IMR-90 (cell line): ENCODE measurements around the gene ERGIC1. TPM values are rescaled to one million over a fixed set of nuclear protein-coding genes. Genes with fewer than 3 reads are reported as not detected.
A peak's percentile ranks its signal among the peaks of the same experiment; 100 is the strongest.

Experiments
- ATAC-seq: fragments of 200-7000 bp; cut with Tn5 transposase; 2 replicates; pipeline ENCODE4 v1.9.1; 2020; ENCODE audit warnings: low read depth, mild to moderate bottlenecking, moderate library complexity
- BruUV-seq: library from RNA; stranded (reverse); fragments of 400-500 nt; replicated peaks from 2 replicates; lab custom pipeline; 2021; lab: Mats Ljungman, UMichigan
- CTCF ChIA-PET: fragments of 300-600 bp; formaldehyde crosslinking; extraction: SDS; loops from one replicate; lab custom pipeline; 2021; ENCODE audit warnings: antibody characterized with exemption; lab: Yijun Ruan, JAX
- POLR2A ChIA-PET: fragments of 300-600 bp; sonication (Branson Sonifier 250); formaldehyde crosslinking; loops from one replicate; lab custom pipeline; 2022; ENCODE audit warnings: antibody characterized with exemption; ENCODE audit not compliant: unreplicated experiment; lab: Charles Lee
- DNase-seq: peaks from one replicate; pipeline ENCODE4 v3.0.0; 2013
- H2AFZ ChIP-seq: replicated peaks from 2 replicates; pipeline ENCODE3; 2013; ENCODE audit warnings: low read length, mild to moderate bottlenecking; ENCODE audit not compliant: poor library complexity
- H2AK5ac ChIP-seq: 2 replicates; pipeline ENCODE4 v1.6.1; 2013; ENCODE audit warnings: low read depth, low read length, inconsistent platforms
- H2AK9ac ChIP-seq: replicated peaks from 2 replicates; pipeline ENCODE3; 2013; ENCODE audit warnings: mild to moderate bottlenecking, low read depth, low read length, moderate library complexity; ENCODE audit not compliant: poor library complexity
- H2BK120ac ChIP-seq: 2 replicates; pipeline ENCODE4 v1.6.1; 2013; ENCODE audit warnings: low read depth, low read length, inconsistent platforms
- H2BK15ac ChIP-seq: 3 replicates; pipeline ENCODE4 v1.6.1; 2013; ENCODE audit warnings: low read depth, low read length, inconsistent platforms
- H2BK20ac ChIP-seq: 2 replicates; pipeline ENCODE4 v1.6.1; 2013; ENCODE audit warnings: low read depth, mild to moderate bottlenecking, inconsistent platforms, low read length, moderate library complexity
- H2BK5ac ChIP-seq: 2 replicates; pipeline ENCODE4 v1.6.1; 2013; ENCODE audit warnings: mild to moderate bottlenecking, low read depth, low read length, inconsistent platforms; ENCODE audit not compliant: poor library complexity, severe bottlenecking
- H3K14ac ChIP-seq: replicated peaks from 2 replicates; pipeline ENCODE4 v1.6.1; 2013; ENCODE audit warnings: low read depth, low read length, inconsistent platforms
- H3K18ac ChIP-seq: 2 replicates; pipeline ENCODE4 v1.6.1; 2013; ENCODE audit warnings: low read depth, low read length, control low read depth
- H3K23ac ChIP-seq: 2 replicates; pipeline ENCODE4 v1.6.1; 2013; ENCODE audit warnings: low read depth, low read length, inconsistent platforms
- H3K27ac ChIP-seq: 2 replicates; pipeline ENCODE4 v1.5.1; 2013; ENCODE audit warnings: mild to moderate bottlenecking, control low read depth, low read length; ENCODE audit not compliant: insufficient read depth
- H3K27me3 ChIP-seq: 2 replicates; pipeline ENCODE4 v1.6.1; 2013; ENCODE audit warnings: low read length; ENCODE audit not compliant: control insufficient read depth, insufficient read depth
- H3K36me3 ChIP-seq: 2 replicates; pipeline ENCODE4 v1.6.1; 2013; ENCODE audit warnings: low read length, mixed read lengths; ENCODE audit not compliant: control insufficient read depth, insufficient read depth
- H3K4ac ChIP-seq: 2 replicates; pipeline ENCODE4 v1.6.1; 2013; ENCODE audit warnings: low read depth, low read length, inconsistent platforms
- H3K4me1 ChIP-seq: 2 replicates; pipeline ENCODE4 v1.6.1; 2013; ENCODE audit warnings: low read length, mixed read lengths; ENCODE audit not compliant: control insufficient read depth, insufficient read depth
- H3K4me2 ChIP-seq: 2 replicates; pipeline ENCODE4 v1.6.1; 2013; ENCODE audit warnings: low read depth, mild to moderate bottlenecking, control low read depth, low read length, moderate library complexity
- H3K4me3 ChIP-seq: 2 replicates; pipeline ENCODE4 v1.5.1; 2013; ENCODE audit warnings: low read depth, mild to moderate bottlenecking, control low read depth, low read length, moderate library complexity; ENCODE audit not compliant: insufficient read depth
- H3K56ac ChIP-seq: 2 replicates; pipeline ENCODE4 v1.6.1; 2013; ENCODE audit warnings: low read length, inconsistent platforms; ENCODE audit not compliant: insufficient read depth; ENCODE audit errors: extremely low read depth
- H3K79me1 ChIP-seq, 2 experiments: 2 replicates each; pipeline ENCODE4 v1.6.1; 2013; ENCODE audit warnings: low read length in 2 of 2, inconsistent platforms in 1 of 2, low read depth in 1 of 2
- H3K9ac ChIP-seq: 2 replicates; pipeline ENCODE4 v1.6.1; 2013; ENCODE audit warnings: low read depth, low read length, control low read depth
- H3K9me1 ChIP-seq: 2 replicates; pipeline ENCODE4 v1.6.1; 2013; ENCODE audit warnings: low read length, inconsistent platforms; ENCODE audit not compliant: insufficient read depth
- H3K9me3 ChIP-seq: 2 replicates; pipeline ENCODE4 v1.6.1; 2013; ENCODE audit warnings: low read length; ENCODE audit not compliant: control insufficient read depth, insufficient read depth
- H4K20me1 ChIP-seq: 2 replicates; pipeline ENCODE4 v1.6.1; 2013; ENCODE audit warnings: low read length, inconsistent platforms; ENCODE audit not compliant: insufficient read depth
- H4K5ac ChIP-seq: 2 replicates; pipeline ENCODE4 v1.6.1; 2013; ENCODE audit warnings: mild to moderate bottlenecking, low read depth, low read length, control low read depth
- H4K8ac ChIP-seq, 2 experiments: 2 replicates each; pipeline ENCODE4 v1.6.1; 2013; ENCODE audit warnings: low read depth in 2 of 2, low read length in 2 of 2, control low read depth in 1 of 2, inconsistent platforms in 1 of 2
- H4K91ac ChIP-seq: 2 replicates; pipeline ENCODE4 v1.6.1; 2013; ENCODE audit warnings: low read depth, low read length, inconsistent platforms; ENCODE audit not compliant: insufficient read depth
- CEBPB ChIP-seq: IDR thresholded peaks from 2 replicates; pipeline ENCODE4 v1.6.1; 2012; ENCODE audit warnings: low read depth, low read length, improper control_type of control experiment
- CHD1 ChIP-seq: IDR thresholded peaks from 2 replicates; pipeline ENCODE4 v1.6.1; 2012; ENCODE audit warnings: low read depth, low read length, improper control_type of control experiment
- RCOR1 ChIP-seq: IDR thresholded peaks from 2 replicates; pipeline ENCODE4 v1.6.1; 2012; ENCODE audit warnings: mild to moderate bottlenecking, low read length, improper control_type of control experiment; ENCODE audit not compliant: insufficient replicate concordance
- WGBS, 2 experiments: methylation state at CpG; one replicate each; pipeline versions ENCODE4 v1.1.5 to v1.1.7; 2013; ENCODE audit warnings: missing lambda C conversion rate in 2 of 2; ENCODE audit not compliant: insufficient read length in 1 of 2; ENCODE audit errors: extremely low coverage in 2 of 2; 5-methylcytosine and 5-hydroxymethylcytosine counted together
- dilution Hi-C: fragments of 300-500 bp; cut with HindIII; formaldehyde crosslinking; loops from one replicate; pipeline ENCODE4 v1.14.3; 2018; ENCODE audit warnings: low sequenced_read_pairs; ENCODE audit not compliant: unreplicated experiment
- in situ Hi-C: fragments of 300-500 bp; cut with MboI; formaldehyde crosslinking; loops from 3 replicates; pipeline ENCODE4 v1.14.3; 2019; ENCODE audit warnings: low sequenced_read_pairs, inconsistent platforms, mixed read lengths
- intact Hi-C: fragments of 100-400 bp; cut with micrococcal nuclease; formaldehyde crosslinking; loops from 2 replicates; pipeline ENCODE4 v1.10.0; 2022
- polyA plus RNA-seq, 3 experiments: library from polyadenylated mRNA; depleted of rRNA; stranded (reverse); fragments of >200 nt; gene quantifications; 2 replicates each; pipeline ENCODE4 v1.2.3, GENCODE V29; 2012; ENCODE audit warnings: low replicate concordance in 1 of 3
- total RNA-seq: library from RNA; depleted of rRNA; stranded (reverse); fragments of >200 nt; gene quantifications from 2 replicates; pipeline ENCODE4 v1.2.3, GENCODE V29; 2012

Gene ERGIC1
- total and polyA plus RNA-seq, 2 of the 4 experiments (the other 2 are of a cell fraction) = 134 to 192 TPM

- no peak for TF ChIP-seq RCOR1
- TF ChIP-seq CHD1 = no peak
- TF ChIP-seq CEBPB = peak; percentile 89
- H3K23ac ChIP-seq = no peak overlapping the region
- no peak overlapping the region for H2AFZ ChIP-seq
- no peak overlapping the region for H3K9ac ChIP-seq
- H4K8ac ChIP-seq = no peak overlapping the region
- H3K4ac ChIP-seq = no peak overlapping the region
- WGBS, 2 experiments = no CpG with 5 or more reads among the region's 4 CpGs
- H3K27ac ChIP-seq = no peak overlapping the region
- dilution Hi-C loops = no loop called here
- no peaks in the 10 kb centered on the region for H3K9me3 ChIP-seq
- no peak overlapping the region for H3K4me2 ChIP-seq
- no peak overlapping the region for H2BK20ac ChIP-seq
- ATAC-seq (no peak), DNase-seq (peak; percentile 67)
- H3K79me1 ChIP-seq = no peaks in the 10 kb centered on the region
- in situ Hi-C loops = loop anchor here (5.0 kb wide), 2 partner anchors 163 to 308 kb away; partner anchors contain the start of gene BNIP1
- CTCF ChIA-PET = interaction anchor here (1.2 kb wide), 1 partner anchor 20 kb away, joined by 3 read pairs; the partner anchor contains the start of gene RPL26L1
- no peaks in the 10 kb centered on the region for H3K4me1 ChIP-seq
- H4K5ac ChIP-seq = no peak overlapping the region
- H3K18ac ChIP-seq = no peak overlapping the region
- H4K91ac ChIP-seq = no peak overlapping the region
- POLR2A ChIA-PET = no interaction called here
- no peak overlapping the region for H2AK5ac ChIP-seq
- H2BK120ac ChIP-seq = no peak overlapping the region
- H3K14ac ChIP-seq = no peak overlapping the region
- no peaks in the 10 kb centered on the region for H4K20me1 ChIP-seq
- no peak overlapping the region for H3K56ac ChIP-seq
- H3K4me3 ChIP-seq = no peak overlapping the region
- no peak overlapping the region for H2AK9ac ChIP-seq
- H3K27me3 ChIP-seq = no peaks in the 10 kb centered on the region
- H3K36me3 ChIP-seq = no peaks in the 10 kb centered on the region
- H3K9me1 ChIP-seq = no peaks in the 10 kb centered on the region; the same call in 1 of the 2 replicates
- intact Hi-C loops = loop anchor here (2.0 to 5.0 kb wide), 2 partner anchors 272 to 305 kb away; no protein-coding TSS in a partner anchor
- H2BK5ac ChIP-seq = no peak overlapping the region
- H2BK15ac ChIP-seq = no peak overlapping the region
- no TSS peak for BruUV-seq
These were observed 145.7 kb downstream of the ERGIC1 start for GRCh38 chr5:172979778-172980177.
